NK-92 treated with Interleukin-12 subunit alpha and Interleukin-12 subunit beta, amount 100 ng/mL, for 24 hours (cell line): ENCODE results near the gene ME2.
"Not testable (repeated sequence)": the region's sequence is repeated elsewhere in the genome, so short reads cannot be mapped to it uniquely, and the experiment has no call there.

Experiments
- DNase-seq: peaks from one replicate; lab custom pipeline; 2025; lab: John Stamatoyannopoulos, UW

The ME2 gene

GRCh38 chr18:50973367-50974126 is 94.6 kb downstream of the ME2 start:
- DNase-seq: no peak

GRCh38 chr18:50977037-50977760 is 98.3 kb downstream of the ME2 start:
- DNase-seq: no peak

- DNase-seq: no peak
Measured at GRCh38 chr18:50981381-50981780, 102.5 kb downstream of the ME2 start.

GRCh38 chr18:50982086-50982801 is 103.3 kb downstream of the ME2 start:
- DNase-seq: no peak

DNA sequence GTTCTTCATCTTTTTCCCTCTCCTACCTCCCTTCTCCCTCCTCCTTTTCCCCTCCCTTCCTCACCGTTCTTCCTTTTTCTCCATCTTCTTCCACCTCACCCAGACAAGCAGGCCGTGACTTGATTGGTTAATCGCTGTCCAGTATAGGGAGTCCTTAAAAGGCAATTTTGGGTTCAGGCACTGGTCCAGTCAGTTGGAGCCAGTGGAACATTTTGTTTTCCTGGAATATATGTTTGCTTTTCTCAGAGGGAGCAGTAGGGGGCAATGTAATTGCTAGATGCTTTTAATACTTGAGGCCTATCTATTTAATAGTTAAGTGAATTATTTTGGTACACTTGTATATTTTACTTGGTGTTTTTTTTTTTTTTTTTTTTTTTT is 103.9 kb downstream of the ME2 start:
- no peak for DNase-seq

DNA sequence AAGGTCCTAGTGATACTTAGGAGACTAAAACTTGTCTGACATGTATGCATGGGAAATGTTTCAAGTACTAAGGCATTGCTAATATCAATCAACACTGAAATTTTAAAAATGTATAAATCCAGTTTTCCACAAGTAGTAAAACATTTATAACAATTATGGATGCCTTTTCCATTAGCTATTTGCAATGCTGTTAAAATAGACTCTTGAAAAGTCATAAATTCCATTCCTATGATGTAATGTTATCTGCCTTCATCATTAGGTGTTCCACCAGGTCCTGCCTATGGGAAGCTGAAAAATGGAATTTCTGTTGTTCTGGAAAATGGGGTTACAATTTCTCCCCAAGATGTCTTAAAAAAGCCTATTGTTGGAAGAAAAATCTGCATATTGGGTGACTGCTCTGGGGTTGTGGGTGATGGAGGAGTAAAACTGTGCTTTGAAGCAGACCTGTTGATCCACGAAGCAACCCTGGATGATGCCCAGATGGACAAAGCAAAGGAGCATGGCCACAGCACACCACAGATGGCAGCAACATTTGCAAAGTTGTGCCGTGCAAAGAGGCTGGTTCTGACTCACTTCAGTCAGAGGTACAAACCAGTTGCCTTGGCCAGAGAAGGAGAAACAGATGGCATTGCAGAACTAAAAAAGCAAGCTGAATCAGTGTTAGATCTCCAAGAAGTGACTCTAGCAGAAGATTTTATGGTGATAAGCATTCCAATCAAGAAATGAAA is 107.6 kb downstream of the ME2 start:
- DNase-seq: no peak

DNA sequence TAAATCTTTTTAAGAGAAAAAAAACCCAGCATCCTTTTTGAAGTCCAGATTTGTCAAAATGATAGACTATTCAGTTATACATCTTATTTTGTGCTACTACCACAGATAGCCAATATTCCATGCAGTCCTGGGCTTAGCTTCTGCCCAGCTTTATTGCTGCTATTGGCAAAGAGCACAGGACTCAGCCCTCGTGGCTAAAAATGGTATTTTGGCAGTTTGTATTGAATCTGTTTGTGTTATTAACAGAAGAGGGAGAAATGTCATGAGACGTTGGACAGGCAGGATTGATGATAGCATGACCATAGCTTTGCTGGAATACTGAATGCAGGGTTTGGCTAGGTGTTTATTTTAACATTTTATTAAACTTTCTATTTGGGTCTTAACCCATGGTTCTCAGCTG is 108.3 kb downstream of the ME2 start:
- DNase-seq: no peak

DNA sequence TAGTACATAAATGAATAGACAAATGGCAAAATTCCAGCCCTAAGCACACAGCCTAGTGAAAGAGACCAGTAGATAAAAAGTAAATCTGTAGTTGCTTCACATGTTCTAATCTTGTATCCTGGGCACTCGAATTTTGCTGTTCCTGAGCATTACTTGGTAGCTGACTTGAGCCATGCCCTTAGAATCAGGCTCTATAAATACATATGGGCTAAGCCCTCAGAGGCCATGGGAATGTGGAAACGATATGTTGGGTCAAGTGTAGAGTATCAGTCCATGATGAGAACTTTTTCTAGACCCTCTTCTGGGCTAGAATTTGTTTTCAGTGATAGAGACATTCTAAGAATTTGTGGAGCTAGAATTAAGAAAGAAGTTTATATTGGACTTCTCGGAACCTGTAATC is 110.8 kb downstream of the ME2 start:
- no peak for DNase-seq

DNA sequence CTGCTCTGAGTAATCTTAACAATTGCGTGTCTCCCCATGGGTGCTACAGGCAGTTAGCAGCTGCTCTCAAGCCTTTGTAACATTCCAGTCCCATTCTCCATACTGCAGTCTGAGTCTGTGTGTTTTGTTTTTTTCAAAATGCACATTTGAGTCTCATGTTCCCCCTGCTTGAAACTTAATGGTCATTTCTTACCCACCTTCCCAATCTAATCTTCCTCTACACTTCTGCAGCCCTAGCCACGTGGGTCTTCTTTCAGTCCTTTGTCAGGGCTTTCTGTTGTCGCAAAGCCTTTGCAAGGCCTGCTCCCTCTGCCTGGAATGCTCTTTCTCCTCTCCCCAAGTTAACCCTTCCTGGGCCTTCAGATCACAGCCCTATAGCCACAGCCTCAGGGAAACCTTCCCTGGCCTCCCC is 113.4 kb downstream of the ME2 start:
- no peak for DNase-seq

GRCh38 chr18:50994031-50994430 is 115.1 kb downstream of the ME2 start:
- no peak for DNase-seq

- not testable (repeated sequence) for DNase-seq
Measured at GRCh38 chr18:51003174-51003573, 124.3 kb downstream of the ME2 start.
